LNCaP clone FGC (cell line): ENCODE data around the gene SNX32.
"Not testable (repeated sequence)": the region's sequence is repeated elsewhere in the genome, so short reads cannot be mapped to it uniquely, and the experiment has no call there.

ENCODE experiments used
- DNase-seq: peaks from one replicate; pipeline ENCODE4 v3.0.0-alpha.2; 2011; ENCODE audit warnings: low read depth
- H3K4me3 ChIP-seq: 2 replicates; pipeline ENCODE4 v1.5.1; 2011; ENCODE audit warnings: mild to moderate bottlenecking, low read depth, low read length, control low read depth
- CTCF ChIP-seq: IDR thresholded peaks from 2 replicates; pipeline ENCODE4 v1.5.1; 2012; ENCODE audit warnings: mild to moderate bottlenecking; ENCODE audit not compliant: control insufficient read depth, insufficient read depth; ENCODE audit errors: extremely low read depth

SNX32 gene

GRCh38 chr11:65842144-65842543 is 8.4 kb downstream of the SNX32 start:
- H3K4me3 ChIP-seq: no peak overlapping the region
- TF ChIP-seq CTCF: no peak
- DNase-seq: no peak

GRCh38 chr11:65843811-65844210 is 10.0 kb downstream of the SNX32 start:
- TF ChIP-seq CTCF: no peak
- no peak overlapping the region for H3K4me3 ChIP-seq
- no peak for DNase-seq

GRCh38 chr11:65844231-65844872 is 10.6 kb downstream of the SNX32 start:
- no peak for TF ChIP-seq CTCF
- no peak overlapping the region for H3K4me3 ChIP-seq
- DNase-seq: no peak

- no peak for DNase-seq
- no peak for TF ChIP-seq CTCF
Measured at GRCh38 chr11:65847746-65848145, 14.0 kb downstream of the SNX32 start.

GRCh38 chr11:65848693-65849092 is 14.9 kb downstream of the SNX32 start:
- not testable (repeated sequence) for H3K4me3 ChIP-seq, DNase-seq

More at GRCh38 chr11:65847746-65848145, 14.0 kb downstream of the SNX32 start:
- H3K4me3 ChIP-seq: no peak overlapping the region

GRCh38 chr11:65849366-65849765 is 15.6 kb downstream of the SNX32 start:
- DNase-seq: no peak
- no peak for TF ChIP-seq CTCF

GRCh38 chr11:65849771-65850216 is 16.0 kb downstream of the SNX32 start:
- no peak for TF ChIP-seq CTCF
- no peak for DNase-seq
- H3K4me3 ChIP-seq: no peak overlapping the region

More at GRCh38 chr11:65849366-65849765, 15.6 kb downstream of the SNX32 start:
- H3K4me3 ChIP-seq: no peak overlapping the region
